Activated T-cell treated with anti-CD3 and anti-CD28 coated beads for 48 hours (primary cell): ENCODE measurements around the gene THAP4.

Experiments
- DNase-seq: peaks from one replicate; pipeline ENCODE4 v3.0.0-alpha.2; 2020; ENCODE audit warnings: low read depth

Gene THAP4

GRCh38 chr2:241563981-241564595, 72.9 kb downstream of the THAP4 start:
- DNase-seq: no peak

- DNase-seq: no peak
Observed at GRCh38 chr2:241563571-241563980, 73.4 kb downstream of the THAP4 start.

- no peak for DNase-seq
Observed at GRCh38 chr2:241563031-241563507, 73.9 kb downstream of the THAP4 start.

GRCh38 chr2:241562269-241562891, 74.6 kb downstream of the THAP4 start:
- DNase-seq: no peak

GRCh38 chr2:241561832-241562231, 75.1 kb downstream of the THAP4 start:
- DNase-seq: no peak

- no peak for DNase-seq
Observed at GRCh38 chr2:241560883-241561474, 76.0 kb downstream of the THAP4 start.

- DNase-seq: no peak
Observed at GRCh38 chr2:241560162-241560882, 76.6 kb downstream of the THAP4 start.

- DNase-seq: peak; percentile 18
Observed at GRCh38 chr2:241559323-241560161, 77.4 kb downstream of the THAP4 start.

- no peak for DNase-seq
Observed at GRCh38 chr2:241558532-241559322, 78.2 kb downstream of the THAP4 start, which contains the start of gene BOK. TSS of gene BOK (plus strand) at chr2:241558745. CDS start at chr2:241559484, 739 bp downstream.

- no peak for DNase-seq
Observed at GRCh38 chr2:241556746-241557145, 80.2 kb downstream of the THAP4 start.

- DNase-seq: no peak
Observed at GRCh38 chr2:241555711-241556110, 81.2 kb downstream of the THAP4 start.

GRCh38 chr2:241554610-241555322, 82.2 kb downstream of the THAP4 start:
- DNase-seq: no peak

- no peak for DNase-seq
Observed at GRCh38 chr2:241553981-241554380, 83.0 kb downstream of the THAP4 start.

GRCh38 chr2:241553512-241553830, 83.5 kb downstream of the THAP4 start:
- no peak for DNase-seq

- no peak for DNase-seq
Observed at GRCh38 chr2:241551998-241552737, 84.8 kb downstream of the THAP4 start.

GRCh38 chr2:241551599-241551997, 85.4 kb downstream of the THAP4 start:
- no peak for DNase-seq

- no peak for DNase-seq
Observed at GRCh38 chr2:241550616-241551580, 86.1 kb downstream of the THAP4 start.

- no peak for DNase-seq
Observed at GRCh38 chr2:241548451-241548835, 88.5 kb downstream of the THAP4 start.
